Endothelial cell of umbilical vein (primary cell): ENCODE measurements around the gene PNMA1. TPM values are rescaled to one million over a fixed set of nuclear protein-coding genes. Genes with fewer than 3 reads are reported as not detected.

Experiments
- BruUV-seq: library from RNA; stranded (reverse); fragments of 400-500 nt; replicated peaks from 2 replicates; lab custom pipeline; 2021; lab: Mats Ljungman, UMichigan
- CTCF ChIA-PET: fragments of 300-600, 350-600 bp; sonication (Branson Sonifier 250); formaldehyde crosslinking; loops from one replicate; lab custom pipeline; 2021; ENCODE audit warnings: antibody characterized with exemption, inconsistent platforms; lab: Charles Lee
- POLR2A ChIA-PET: fragments of 300-600, 350-600 bp; sonication (Branson Sonifier 250); formaldehyde crosslinking; loops from one replicate; lab custom pipeline; 2021; ENCODE audit warnings: antibody characterized with exemption, inconsistent platforms; lab: Charles Lee
- DNase-seq: peaks from one replicate; pipeline ENCODE4 v3.0.0-alpha.2; 2011; ENCODE audit warnings: low read depth, low spot score
- FAIRE-seq: peaks from 2 replicates; lab custom pipeline; 2011; peaks lifted over from hg19 to GRCh38; lab: Jason Lieb, UNC
- H2AFZ ChIP-seq: 2 replicates; pipeline ENCODE4 v1.6.0; 2012; ENCODE audit warnings: low read depth, low read length, control low read depth, inconsistent platforms
- H3K27ac ChIP-seq: 2 replicates; pipeline ENCODE4 v1.5.1; 2011; ENCODE audit warnings: low read depth, mild to moderate bottlenecking, control low read depth, low read length, moderate library complexity; ENCODE audit not compliant: insufficient read depth
- H3K27me3 ChIP-seq, 2 experiments: 2 replicates each; pipeline versions ENCODE4 v1.6.0 to v1.6.1; 2011; ENCODE audit warnings: low read length in 2 of 2, mixed read lengths in 1 of 2; ENCODE audit not compliant: control insufficient read depth in 2 of 2, insufficient read depth in 2 of 2
- H3K36me3 ChIP-seq, 2 experiments: 2 replicates in 1 of 2; 3 replicates in 1 of 2; pipeline ENCODE4 v1.5.1; 2011; ENCODE audit warnings: low read length in 2 of 2, mild to moderate bottlenecking in 1 of 2, moderate library complexity in 1 of 2; ENCODE audit not compliant: control insufficient read depth in 2 of 2, insufficient read depth in 2 of 2; ENCODE audit errors: extremely low read depth in 1 of 2
- H3K4me1 ChIP-seq: 3 replicates; pipeline ENCODE4 v1.5.1; 2011; ENCODE audit warnings: mild to moderate bottlenecking, low read length; ENCODE audit not compliant: control insufficient read depth, insufficient read depth; ENCODE audit errors: extremely low read depth
- H3K4me2 ChIP-seq: 2 replicates; pipeline ENCODE4 v1.6.1; 2011; ENCODE audit warnings: low read length, control low read depth, mixed read lengths; ENCODE audit not compliant: insufficient read depth
- H3K4me3 ChIP-seq, 3 experiments: fragments of 200-600 bp in 1 of 3; sonication (generic), shearing (Covaris generic) in 1 of 3; replicated peaks in 1 of 3; 2 replicates each; pipeline ENCODE4 v1.5.1; 2011 to 2016; ENCODE audit warnings: control low read depth in 3 of 3, low read length in 3 of 3, mild to moderate bottlenecking in 2 of 3, inconsistent platforms in 1 of 3, low read depth in 1 of 3, moderate library complexity in 1 of 3; ENCODE audit not compliant: insufficient read depth in 1 of 3
- H3K79me2 ChIP-seq: 2 replicates; pipeline ENCODE4 v1.6.0; 2012; ENCODE audit warnings: low read length, inconsistent platforms; ENCODE audit not compliant: control insufficient read depth, insufficient read depth
- H3K9ac ChIP-seq: replicated peaks from 2 replicates; pipeline ENCODE3; 2011; ENCODE audit warnings: low read length, control low read depth; ENCODE audit not compliant: insufficient read depth; ENCODE audit errors: extremely low read depth
- H3K9me1 ChIP-seq: replicated peaks from 3 replicates; pipeline ENCODE4 v1.6.0; 2011; ENCODE audit warnings: mild to moderate bottlenecking, low read length; ENCODE audit not compliant: control insufficient read depth, insufficient read depth; ENCODE audit errors: extremely low read depth
- H3K9me3 ChIP-seq: replicated peaks from 2 replicates; pipeline ENCODE4 v1.5.1; 2012; ENCODE audit warnings: low read length, inconsistent platforms; ENCODE audit not compliant: control insufficient read depth, insufficient read depth
- H4K20me1 ChIP-seq: replicated peaks from 2 replicates; pipeline ENCODE3; 2011; ENCODE audit warnings: mild to moderate bottlenecking, low read length; ENCODE audit not compliant: control insufficient read depth, insufficient read depth; ENCODE audit errors: extremely low read depth
- CTCF ChIP-seq, 2 donors: IDR thresholded peaks; 1 replicate in 1 of 2; 2 replicates in 1 of 2; pipeline ENCODE4 v1.5.1; 2011; ENCODE audit warnings: low read length in 2 of 2, mild to moderate bottlenecking in 2 of 2, moderate library complexity in 2 of 2, control low read depth in 1 of 2, inconsistent platforms in 1 of 2, low read depth in 1 of 2; ENCODE audit not compliant: insufficient read depth in 1 of 2; ENCODE audit errors: extremely low read depth in 1 of 2
- EZH2 ChIP-seq: IDR thresholded peaks from 2 replicates; pipeline ENCODE4 v1.6.1; 2012; ENCODE audit warnings: borderline replicate concordance, low read depth, mild to moderate bottlenecking, moderate library complexity, low read length, inconsistent platforms; ENCODE audit not compliant: severe bottlenecking
- FOS ChIP-seq: IDR thresholded peaks from 2 replicates; pipeline ENCODE4 v1.6.1; 2011; ENCODE audit warnings: mild to moderate bottlenecking, low read length, moderate library complexity, borderline replicate concordance; ENCODE audit not compliant: insufficient read depth
- GATA2 ChIP-seq: IDR thresholded peaks from 2 replicates; pipeline ENCODE4 v1.7.0; 2011; ENCODE audit warnings: low read depth, mild to moderate bottlenecking, moderate library complexity, mixed read lengths, low read length; ENCODE audit not compliant: insufficient read length, insufficient read depth
- JUN ChIP-seq: IDR thresholded peaks from 2 replicates; pipeline ENCODE4 v1.6.1; 2011; ENCODE audit warnings: borderline replicate concordance, low read depth; ENCODE audit not compliant: insufficient read length, insufficient read depth
- MYC ChIP-seq: IDR thresholded peaks from one replicate; pipeline ENCODE4 v1.6.1; 2011; ENCODE audit warnings: mild to moderate bottlenecking, low read depth, low read length
- POLR2A ChIP-seq: IDR thresholded peaks from 2 replicates; pipeline ENCODE4 v1.6.1; 2012; ENCODE audit warnings: low read depth, mild to moderate bottlenecking, control low read depth, low read length
- POLR2AphosphoS5 ChIP-seq: IDR thresholded peaks from 2 replicates; pipeline ENCODE4 v1.6.1; 2012; ENCODE audit warnings: low read depth, mild to moderate bottlenecking, control low read depth, low read length, moderate library complexity; ENCODE audit not compliant: insufficient read depth
- dilution Hi-C: fragments of 300-500 bp; cut with MboI; formaldehyde crosslinking; loops from one replicate; pipeline ENCODE4 v1.15.0; 2019; ENCODE audit warnings: low sequenced_read_pairs; ENCODE audit not compliant: extremely low pct_ligation_motif_present
- intact Hi-C: fragments of 100-400 bp; cut with micrococcal nuclease; formaldehyde crosslinking; loops from one replicate; pipeline ENCODE4 v1.10.0; 2022
- polyA plus RNA-seq, 4 experiments: library from polyadenylated mRNA; depleted of rRNA in 3 of 4; stranded (reverse) in 3 of 4; unstranded in 1 of 4; fragments of >200 nt; gene quantifications; 2 replicates each; pipeline versions ENCODE4 v1.2.1 to v1.2.3, GENCODE V29; 2011 to 2012; ENCODE audit warnings: missing spikeins in 1 of 4
- total RNA-seq: library from RNA; stranded (reverse); gene quantifications from 2 replicates; pipeline ENCODE4 v1.2.3, GENCODE V29; 2021
- TF ChIP-seq, protein P1 (sequence below): IDR thresholded peaks from 2 replicates; pipeline ENCODE4 v1.6.1; 2011; ENCODE audit not compliant: insufficient read depth, insufficient read length

Gene PNMA1
- total and polyA plus RNA-seq, 2 donors (not counting 3 experiments of a cell fraction or from before 2014, with no cell fraction given), result 29.8 to 82.6 TPM

DNA sequence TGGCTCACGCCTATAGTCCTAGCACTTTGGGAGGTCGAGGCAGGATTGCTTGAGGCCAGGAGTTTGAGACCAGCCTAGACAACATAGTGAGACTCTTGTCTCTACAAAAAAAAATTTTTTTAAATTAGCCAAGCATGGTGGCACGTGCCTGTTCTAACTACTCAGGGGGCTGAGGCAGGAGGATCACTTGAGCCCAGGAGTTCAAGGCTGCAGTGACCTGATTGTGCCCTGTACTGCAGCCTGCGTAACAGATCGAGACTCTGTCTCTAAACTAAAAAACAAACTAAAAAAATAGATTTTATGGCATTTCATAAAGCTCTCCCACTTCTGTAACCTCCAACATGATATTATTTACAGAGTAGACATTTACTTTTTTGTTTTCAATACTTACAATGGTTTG is 29.6 kb downstream of the PNMA1 start:
- H3K4me2 ChIP-seq, result no peak overlapping the region
- CTCF ChIA-PET, result interaction anchor here (1.3 kb wide), 1 partner anchor 11 kb away, joined by 3 read pairs; no protein-coding TSS in a partner anchor
- H3K9ac ChIP-seq, result no peak overlapping the region
- no peaks in the 10 kb centered on the region for H3K9me1 ChIP-seq
- no peak overlapping the region for H2AFZ ChIP-seq
- POLR2A ChIA-PET, result no interaction called here
- dilution Hi-C loops, result no loop called here
- DNase-seq, result no peak
- H3K27ac ChIP-seq, result no peak overlapping the region
- no peaks in the 10 kb centered on the region for H3K79me2 ChIP-seq
- no peaks in the 10 kb centered on the region for H3K36me3 ChIP-seq
- TF ChIP-seq GATA2, result no peak
- no peak for TF ChIP-seq FOS
- TF ChIP-seq CTCF (IDR thresholded peaks at IDR 0.05; ENCODE audit: extremely low read depth in 1 of 2, insufficient read depth in 1 of 2, low read depth in 1 of 2, low read length in 2 of 2), result no peak
- no peak for TF ChIP-seq MYC
- no peak for TF ChIP-seq POLR2AphosphoS5
- no peak for TF ChIP-seq EZH2
- TF ChIP-seq, protein P1, sequence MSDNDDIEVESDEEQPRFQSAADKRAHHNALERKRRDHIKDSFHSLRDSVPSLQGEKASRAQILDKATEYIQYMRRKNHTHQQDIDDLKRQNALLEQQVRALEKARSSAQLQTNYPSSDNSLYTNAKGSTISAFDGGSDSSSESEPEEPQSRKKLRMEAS, result no peak
- TF ChIP-seq POLR2A, result no peak
- no peak for TF ChIP-seq JUN
- H3K27me3 ChIP-seq, result no peaks in the 10 kb centered on the region
- BruUV-seq, result no TSS peak
- no peak for FAIRE-seq
- no peaks in the 10 kb centered on the region for H3K4me1 ChIP-seq
- no peak overlapping the region for H3K4me3 ChIP-seq
- no peaks in the 10 kb centered on the region for H3K9me3 ChIP-seq
- H4K20me1 ChIP-seq, result no peaks in the 10 kb centered on the region
- intact Hi-C loops, result no loop called here
